MCF 10A (cell line): Measurements from ENCODE around the gene FKBP8. TPM values are rescaled to one million over a fixed set of nuclear protein-coding genes. Genes with fewer than 3 reads are reported as not detected.

Source experiments
- BruUV-seq: library from RNA; stranded (reverse); fragments of 400-500 nt; replicated peaks from 2 replicates; lab custom pipeline; 2021; lab: Mats Ljungman, UMichigan
- CTCF ChIA-PET: fragments of 300-600 bp; sonication (Branson Sonifier 250); formaldehyde crosslinking; extraction: SDS; loops from one replicate; lab custom pipeline; 2021; ENCODE audit warnings: antibody characterized with exemption, inconsistent platforms; lab: Yijun Ruan, JAX
- POLR2A ChIA-PET: fragments of 300-600, 350-650 bp; sonication (Branson Sonifier 250); formaldehyde crosslinking; extraction: SDS; loops from one replicate; lab custom pipeline; 2020; ENCODE audit warnings: antibody characterized with exemption, inconsistent platforms; lab: Yijun Ruan, JAX
- DNase-seq: peaks from one replicate; pipeline ENCODE4 v3.0.0-alpha.2; 2018; ENCODE audit not compliant: unreplicated experiment
- H3K27ac Mint-ChIP-seq: one replicate; pipeline ENCODE4 v1.8.0; 2022; ENCODE audit warnings: mild to moderate bottlenecking, low read depth, mixed read lengths; ENCODE audit not compliant: unreplicated experiment
- H3K27me3 Mint-ChIP-seq: one replicate; pipeline ENCODE4 v1.8.0; 2022; ENCODE audit warnings: mixed read lengths; ENCODE audit not compliant: insufficient read depth, unreplicated experiment
- H3K36me3 Mint-ChIP-seq: one replicate; pipeline ENCODE4 v1.8.0; 2022; ENCODE audit warnings: mild to moderate bottlenecking, moderate library complexity, mixed read lengths; ENCODE audit not compliant: insufficient read depth, unreplicated experiment
- H3K4me1 Mint-ChIP-seq: one replicate; pipeline ENCODE4 v1.8.0; 2022; ENCODE audit warnings: mixed read lengths; ENCODE audit not compliant: insufficient read depth, unreplicated experiment
- H3K4me3 Mint-ChIP-seq: one replicate; pipeline ENCODE4 v1.8.0; 2022; ENCODE audit warnings: mild to moderate bottlenecking, moderate library complexity, mixed read lengths; ENCODE audit not compliant: unreplicated experiment
- H3K9me3 Mint-ChIP-seq: one replicate; pipeline ENCODE4 v1.8.0; 2022; ENCODE audit warnings: mixed read lengths; ENCODE audit not compliant: unreplicated experiment
- intact Hi-C: fragments of 100-400 bp; cut with micrococcal nuclease; formaldehyde crosslinking; loops from 2 replicates; pipeline ENCODE4 v1.14.1; 2022
- total RNA-seq: library from RNA; stranded (reverse); gene quantifications from 2 replicates; pipeline ENCODE4 v1.2.3, GENCODE V29; 2022
- TF ChIP-seq, protein P1 (sequence below): fragments of 200-600 bp; IDR thresholded peaks from one replicate; pipeline ENCODE4 v1.8.0; 2022; ENCODE audit warnings: antibody characterized with exemption, mild to moderate bottlenecking; ENCODE audit not compliant: unreplicated experiment

FKBP8 gene
- total RNA-seq, 1 experiment from 2014 or later, result 154 TPM

GRCh38 chr19:18539372-18539771 lies 4.0 kb downstream of the FKBP8 start:
- TF ChIP-seq, protein P1, sequence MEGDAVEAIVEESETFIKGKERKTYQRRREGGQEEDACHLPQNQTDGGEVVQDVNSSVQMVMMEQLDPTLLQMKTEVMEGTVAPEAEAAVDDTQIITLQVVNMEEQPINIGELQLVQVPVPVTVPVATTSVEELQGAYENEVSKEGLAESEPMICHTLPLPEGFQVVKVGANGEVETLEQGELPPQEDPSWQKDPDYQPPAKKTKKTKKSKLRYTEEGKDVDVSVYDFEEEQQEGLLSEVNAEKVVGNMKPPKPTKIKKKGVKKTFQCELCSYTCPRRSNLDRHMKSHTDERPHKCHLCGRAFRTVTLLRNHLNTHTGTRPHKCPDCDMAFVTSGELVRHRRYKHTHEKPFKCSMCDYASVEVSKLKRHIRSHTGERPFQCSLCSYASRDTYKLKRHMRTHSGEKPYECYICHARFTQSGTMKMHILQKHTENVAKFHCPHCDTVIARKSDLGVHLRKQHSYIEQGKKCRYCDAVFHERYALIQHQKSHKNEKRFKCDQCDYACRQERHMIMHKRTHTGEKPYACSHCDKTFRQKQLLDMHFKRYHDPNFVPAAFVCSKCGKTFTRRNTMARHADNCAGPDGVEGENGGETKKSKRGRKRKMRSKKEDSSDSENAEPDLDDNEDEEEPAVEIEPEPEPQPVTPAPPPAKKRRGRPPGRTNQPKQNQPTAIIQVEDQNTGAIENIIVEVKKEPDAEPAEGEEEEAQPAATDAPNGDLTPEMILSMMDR, result no peak
- ChIA-PET POLR2A (no interaction called here), CTCF (no interaction called here)
- intact Hi-C loops, result no loop called here
- no peak overlapping the region for H3K4me3 Mint-ChIP-seq
- H3K9me3 Mint-ChIP-seq, result no peaks in the 10 kb centered on the region
- BruUV-seq, result no TSS peak
- H3K27ac Mint-ChIP-seq, result no peak overlapping the region
- peaks cover 11% of the 10 kb centered on the region for H3K4me1 Mint-ChIP-seq
- peaks cover 48% of the 10 kb centered on the region for H3K36me3 Mint-ChIP-seq
- H3K27me3 Mint-ChIP-seq, result no peaks in the 10 kb centered on the region
- DNase-seq, result no peak

DNA sequence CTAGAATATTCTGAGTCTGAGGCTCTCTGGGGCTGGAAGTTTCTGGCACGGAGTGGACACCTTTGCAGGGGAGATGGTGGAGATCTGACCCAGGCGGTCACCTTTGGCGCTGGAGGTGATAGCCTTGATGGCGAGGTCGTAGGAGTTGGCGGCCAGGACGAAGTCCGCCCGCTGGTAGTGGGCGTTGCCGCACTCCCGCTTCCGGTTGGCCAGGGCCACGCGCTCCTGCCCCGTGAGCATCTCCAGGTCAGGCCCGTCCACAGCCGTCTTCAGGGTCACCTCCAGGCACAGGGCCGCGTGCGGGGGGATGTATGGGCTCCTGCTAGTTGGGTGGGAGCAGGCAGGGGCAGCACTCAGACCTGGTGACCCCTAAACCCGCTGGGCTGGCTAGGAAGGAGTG lies 5.3 kb downstream of the FKBP8 start:
- TF ChIP-seq, protein P1, result no peak
- Mint-ChIP-seq H3K27ac (no peak overlapping the region), H3K4me3 (no peak overlapping the region), H3K27me3 (no peaks in the 10 kb centered on the region), H3K4me1 (peaks cover 4% of the 10 kb centered on the region), H3K36me3 (peaks cover 53% of the 10 kb centered on the region), H3K9me3 (no peaks in the 10 kb centered on the region)
- no TSS peak for BruUV-seq
- CTCF ChIA-PET, result interaction anchor here (0.6 kb wide), 1 partner anchor 952 kb away, joined by 3 read pairs; no protein-coding TSS in a partner anchor
- POLR2A ChIA-PET, result no interaction called here
- intact Hi-C loops, result no loop called here
- DNase-seq, result no peak

- no TSS peak for BruUV-seq
- Mint-ChIP-seq H3K27me3 (no peaks in the 10 kb centered on the region), H3K9me3 (no peaks in the 10 kb centered on the region), H3K27ac (no peak overlapping the region), H3K36me3 (peaks cover 53% of the 10 kb centered on the region), H3K4me3 (no peak overlapping the region), H3K4me1 (peaks cover 4% of the 10 kb centered on the region)
- intact Hi-C loops, result no loop called here
- TF ChIP-seq, protein P1, result no peak
- ChIA-PET CTCF (interaction anchor here (0.6 kb wide), 1 partner anchor 952 kb away, joined by 3 read pairs; no protein-coding TSS in a partner anchor), POLR2A (interaction anchor here (0.7 kb wide), 1 partner anchor 462 kb away, joined by 3 read pairs; no protein-coding TSS in a partner anchor)
- DNase-seq, result no peak
These were observed 5.9 kb downstream of the FKBP8 start for GRCh38 chr19:18537431-18537830.

DNA sequence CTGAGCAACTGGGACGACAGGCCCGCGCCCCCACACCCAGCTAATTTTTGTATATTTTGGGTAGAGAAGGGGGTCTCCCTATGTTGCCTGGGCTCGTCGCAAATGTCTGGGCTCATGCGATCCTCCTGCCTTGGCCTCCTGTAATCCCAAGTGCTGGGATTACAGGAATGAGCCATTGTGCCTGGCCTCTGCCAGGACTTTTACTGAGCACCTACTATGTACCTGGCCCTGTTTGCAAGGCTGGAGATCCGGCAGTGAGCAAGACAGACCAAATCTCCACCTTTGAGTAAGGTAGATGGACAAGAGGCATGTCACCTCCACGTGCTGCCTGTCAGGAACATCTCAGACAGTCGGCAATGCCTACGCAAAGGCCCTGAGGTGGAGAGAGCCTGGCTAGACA lies 6.9 kb downstream of the FKBP8 start:
- peaks cover 51% of the 10 kb centered on the region for H3K36me3 Mint-ChIP-seq
- CTCF ChIA-PET, result interaction anchor here (1.3 kb wide), 1 partner anchor 53 kb away, joined by 3 read pairs; the partner anchor contains the start of gene REX1BD
- no peak overlapping the region for H3K4me3 Mint-ChIP-seq
- H3K9me3 Mint-ChIP-seq, result no peaks in the 10 kb centered on the region
- intact Hi-C loops, result no loop called here
- no peak overlapping the region for H3K27ac Mint-ChIP-seq
- DNase-seq, result no peak
- TF ChIP-seq, protein P1, result no peak
- H3K4me1 Mint-ChIP-seq, result peaks cover 4% of the 10 kb centered on the region
- BruUV-seq, result no TSS peak
- POLR2A ChIA-PET, result interaction anchor here (0.7 kb wide), 1 partner anchor 463 kb away, joined by 3 read pairs; no protein-coding TSS in a partner anchor
- no peaks in the 10 kb centered on the region for H3K27me3 Mint-ChIP-seq
